NCI-H2107 treated with DMSO at 0.1 percent for 48 hours (cell line): ENCODE data around the gene CD247.
A peak's percentile ranks its signal among the peaks of the same experiment; 100 is the strongest.

Experiments
- DNase-seq: peaks from one replicate; lab custom pipeline; 2025; ENCODE audit not compliant: unreplicated experiment; lab: John Stamatoyannopoulos, UW

CD247 gene

GRCh38 chr1:167512046-167512654 is 6.2 kb downstream of the CD247 start:
- no peak for DNase-seq

GRCh38 chr1:167511374-167511986 is 6.8 kb downstream of the CD247 start:
- DNase-seq = no peak

GRCh38 chr1:167510881-167511280 is 7.4 kb downstream of the CD247 start:
- no peak for DNase-seq

- no peak for DNase-seq
Measured at GRCh38 chr1:167510244-167510643, 8.1 kb downstream of the CD247 start.

GRCh38 chr1:167509587-167509986 is 8.7 kb downstream of the CD247 start:
- no peak for DNase-seq

GRCh38 chr1:167507719-167508118 is 10.6 kb downstream of the CD247 start:
- no peak for DNase-seq

- no peak for DNase-seq
Measured at GRCh38 chr1:167504467-167504827, 13.9 kb downstream of the CD247 start.

- DNase-seq = no peak
Measured at GRCh38 chr1:167503626-167504466, 14.5 kb downstream of the CD247 start.

- no peak for DNase-seq
Measured at GRCh38 chr1:167502719-167503462, 15.4 kb downstream of the CD247 start.

GRCh38 chr1:167502192-167502551 is 16.2 kb downstream of the CD247 start:
- DNase-seq = no peak

- no peak for DNase-seq
Measured at GRCh38 chr1:167501515-167502191, 16.7 kb downstream of the CD247 start.

GRCh38 chr1:167500283-167500860 is 18.0 kb downstream of the CD247 start:
- DNase-seq = no peak

- no peak for DNase-seq
Measured at GRCh38 chr1:167499664-167500101, 18.6 kb downstream of the CD247 start.

- DNase-seq = no peak
Measured at GRCh38 chr1:167499106-167499505, 19.2 kb downstream of the CD247 start.

GRCh38 chr1:167496797-167497619 is 21.3 kb downstream of the CD247 start:
- no peak for DNase-seq

- DNase-seq = no peak
Measured at GRCh38 chr1:167493372-167493771, 25.0 kb downstream of the CD247 start.

GRCh38 chr1:167492481-167492910 is 25.8 kb downstream of the CD247 start:
- no peak for DNase-seq

- DNase-seq = peak; percentile 69
Measured at GRCh38 chr1:167491586-167492461, 26.5 kb downstream of the CD247 start.

- DNase-seq = no peak
Measured at GRCh38 chr1:167490765-167491164, 27.6 kb downstream of the CD247 start.
